ENCODE measurements around the gene TUBG2.
A peak's percentile ranks its signal among the peaks of the same experiment; 100 is the strongest.
"Not testable (repeated sequence)": the region's sequence is repeated elsewhere in the genome, so short reads cannot be mapped to it uniquely, and the experiment has no call there.

Gene TUBG2

DNA sequence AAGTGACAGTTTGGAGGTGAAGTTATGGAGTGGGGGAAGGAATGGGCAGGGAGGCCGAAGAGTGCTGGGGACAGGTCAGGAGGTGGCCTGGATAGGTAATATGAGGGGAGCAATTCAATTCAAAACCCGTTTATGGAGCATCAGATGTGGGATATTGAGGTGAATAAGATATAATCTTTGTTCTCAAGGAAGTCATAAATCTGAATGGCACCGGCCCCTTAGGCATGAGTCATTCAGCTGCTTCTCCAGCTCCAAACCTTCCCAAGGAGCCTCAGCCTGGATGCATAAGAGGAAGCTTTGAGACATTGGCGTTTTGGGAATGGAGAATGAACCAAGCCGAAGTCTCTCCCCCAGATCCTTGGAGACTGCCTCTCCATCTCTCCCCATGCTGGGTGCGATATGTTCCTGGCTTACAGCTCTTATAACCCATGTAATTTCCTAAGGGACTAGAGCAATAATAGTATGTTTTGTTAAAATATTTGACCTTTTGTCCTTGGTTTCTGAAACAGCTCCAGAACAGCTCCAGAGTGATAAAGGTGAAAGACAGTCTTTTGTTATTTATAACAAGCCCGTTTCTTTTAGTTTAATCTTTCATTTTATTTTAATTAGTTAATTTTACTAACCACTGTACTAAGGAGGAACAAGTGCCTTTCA, 1.7 kb downstream of the TUBG2 start:
- H3K9me3 ChIP-seq (ENCODE audit: low read length): no peaks in the 10 kb centered on the region
- no peak overlapping the region for H3K4me3 ChIP-seq (ENCODE audit: low read depth in 1 of 2, low read length in 2 of 2)
- no peak overlapping the region for H3K27ac ChIP-seq (ENCODE audit: low read depth, low read length)
- peaks cover 7% of the 10 kb centered on the region for H3K4me1 ChIP-seq (ENCODE audit: insufficient read depth, low read length)
- no peaks in the 10 kb centered on the region for H3K27me3 ChIP-seq (ENCODE audit: control insufficient read depth in 1 of 2, insufficient read depth in 2 of 2, low read length in 2 of 2)
- peaks cover 16% of the 10 kb centered on the region for H3K36me3 ChIP-seq (ENCODE audit: insufficient read depth, low read length)
- no peak overlapping the region for H3K9ac ChIP-seq (ENCODE audit: low read length)

DNA sequence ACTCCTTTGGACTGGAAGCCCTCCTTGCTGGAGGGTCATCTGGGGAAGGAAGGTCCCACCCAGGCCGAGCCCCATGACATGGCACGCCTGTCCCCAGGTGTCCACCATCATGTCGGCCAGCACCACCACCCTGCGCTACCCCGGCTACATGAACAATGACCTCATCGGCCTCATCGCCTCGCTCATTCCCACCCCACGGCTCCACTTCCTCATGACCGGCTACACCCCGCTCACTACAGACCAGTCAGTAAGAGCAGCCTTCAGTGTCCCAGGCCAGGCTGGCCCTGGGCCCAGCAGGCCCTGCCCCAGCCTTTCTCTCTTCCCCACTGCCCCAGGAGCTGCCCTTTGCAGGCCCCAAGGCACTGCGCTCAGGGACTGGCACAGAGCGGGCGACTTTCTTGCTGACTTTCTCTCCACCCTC, 6.5 kb downstream of the TUBG2 start:
- Histone ChIP-seq H3K9ac (ENCODE audit: low read length) (no peak overlapping the region), H3K9me3 (ENCODE audit: low read length) (no peaks in the 10 kb centered on the region), H3K36me3 (ENCODE audit: insufficient read depth, low read length) (peaks cover 45% of the 10 kb centered on the region), H3K4me1 (ENCODE audit: insufficient read depth, low read length) (peaks cover 29% of the 10 kb centered on the region), H3K4me3 (ENCODE audit: low read depth in 1 of 2, low read length in 2 of 2) (no peak overlapping the region), H3K27ac (ENCODE audit: low read depth, low read length) (no peak overlapping the region), H3K27me3 (ENCODE audit: control insufficient read depth in 1 of 2, insufficient read depth in 2 of 2, low read length in 2 of 2) (no peaks in the 10 kb centered on the region)

DNA sequence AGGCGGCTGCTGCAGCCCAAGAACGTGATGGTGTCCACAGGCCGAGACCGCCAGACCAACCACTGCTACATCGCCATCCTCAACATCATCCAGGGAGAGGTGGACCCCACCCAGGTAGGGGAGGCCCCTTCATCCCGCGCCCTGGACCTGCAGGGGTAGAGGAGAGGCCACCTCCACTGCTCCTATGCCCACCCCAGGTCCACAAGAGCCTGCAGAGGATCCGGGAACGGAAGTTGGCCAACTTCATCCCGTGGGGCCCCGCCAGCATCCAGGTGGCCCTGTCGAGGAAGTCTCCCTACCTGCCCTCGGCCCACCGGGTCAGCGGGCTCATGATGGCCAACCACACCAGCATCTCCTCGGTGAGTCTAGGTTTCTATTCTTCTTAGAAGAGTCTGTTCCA, 7.0 kb downstream of the TUBG2 start:
- not testable (repeated sequence) for H3K4me3 ChIP-seq (ENCODE audit: low read depth in 1 of 2, low read length in 2 of 2); H3K9me3 ChIP-seq (ENCODE audit: low read length); H3K27ac ChIP-seq (ENCODE audit: low read depth, low read length); H3K9ac ChIP-seq (ENCODE audit: low read length); H3K27me3 ChIP-seq (ENCODE audit: control insufficient read depth in 1 of 2, insufficient read depth in 2 of 2, low read length in 2 of 2)
- Histone ChIP-seq H3K4me1 (ENCODE audit: insufficient read depth, low read length) (peaks cover 28% of the 10 kb centered on the region), H3K36me3 (ENCODE audit: insufficient read depth, low read length) (peaks cover 50% of the 10 kb centered on the region)

DNA sequence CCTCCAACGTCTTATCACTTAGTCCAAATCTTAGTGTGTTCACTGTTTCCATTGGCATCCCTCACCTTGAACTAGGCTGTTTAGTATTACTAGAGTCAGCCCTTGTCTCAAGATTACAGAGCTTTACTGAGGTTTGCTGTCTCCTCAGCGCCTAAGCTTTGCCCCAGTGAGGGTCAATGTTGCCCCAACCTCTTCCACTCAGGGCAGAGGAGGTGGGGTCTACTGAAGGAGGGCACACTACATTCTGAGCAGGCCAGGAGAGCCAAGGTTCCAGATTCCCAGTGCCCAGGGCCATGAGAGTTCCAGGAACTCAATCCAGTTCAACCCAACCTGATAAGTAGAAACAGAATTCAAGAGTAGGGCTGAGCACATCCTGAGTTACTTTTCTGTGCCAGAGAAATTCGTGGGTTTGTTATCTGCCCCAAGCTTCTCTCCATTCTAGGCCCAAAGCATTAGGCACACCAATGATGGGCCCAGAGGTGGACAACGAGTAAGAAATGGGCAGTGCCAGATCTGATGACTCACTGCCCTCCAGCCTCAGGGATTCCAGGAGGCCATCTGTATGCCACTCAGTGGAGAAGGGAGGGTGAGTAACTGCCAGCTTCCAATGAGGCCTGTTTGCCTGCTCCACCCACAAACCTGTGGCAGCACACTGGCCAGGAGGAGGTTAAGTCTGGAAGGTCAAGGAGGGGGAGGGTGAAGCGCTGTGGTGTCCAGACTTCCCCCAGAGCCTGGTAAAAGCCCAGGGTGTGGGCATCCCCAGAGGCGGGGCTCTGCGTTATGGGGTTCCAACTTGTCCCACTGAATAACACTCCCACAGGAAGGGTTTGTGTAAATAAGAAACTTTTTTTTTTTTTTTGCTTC, 8.2 kb downstream of the TUBG2 start:
- H3K4me1 ChIP-seq (ENCODE audit: insufficient read depth, low read length): peaks cover 28% of the 10 kb centered on the region
- H3K9ac ChIP-seq (ENCODE audit: low read length): no peak overlapping the region
- H3K27me3 ChIP-seq (ENCODE audit: control insufficient read depth in 1 of 2, insufficient read depth in 2 of 2, low read length in 2 of 2): no peaks in the 10 kb centered on the region
- H3K9me3 ChIP-seq (ENCODE audit: low read length): no peaks in the 10 kb centered on the region
- H3K27ac ChIP-seq (ENCODE audit: low read depth, low read length): peak overlapping the region; percentile 45
- no peak overlapping the region for H3K4me3 ChIP-seq (ENCODE audit: low read depth in 1 of 2, low read length in 2 of 2)
- peaks cover 54% of the 10 kb centered on the region for H3K36me3 ChIP-seq (ENCODE audit: insufficient read depth, low read length)

DNA sequence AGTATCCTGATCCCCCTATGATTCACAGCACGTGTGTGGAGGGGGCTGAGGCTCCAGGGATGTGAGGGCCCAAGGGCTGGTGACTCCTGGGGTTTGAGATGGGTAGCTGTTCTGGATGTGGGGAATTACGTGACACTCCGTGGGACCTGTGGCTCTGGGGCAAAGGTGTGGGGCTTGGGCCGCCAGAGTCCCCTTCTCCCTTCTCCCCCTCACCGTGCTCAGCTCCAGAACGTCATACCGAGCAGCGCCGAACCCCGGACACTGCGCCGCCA, 10.6 kb downstream of the TUBG2 start:
- H3K27me3 ChIP-seq (ENCODE audit: control insufficient read depth in 1 of 2, insufficient read depth in 2 of 2, low read length in 2 of 2): no peaks in the 10 kb centered on the region
- H3K36me3 ChIP-seq (ENCODE audit: insufficient read depth, low read length): peaks cover 58% of the 10 kb centered on the region
- H3K27ac ChIP-seq (ENCODE audit: low read depth, low read length): no peak overlapping the region
- H3K9me3 ChIP-seq (ENCODE audit: low read length): no peaks in the 10 kb centered on the region
- H3K4me1 ChIP-seq (ENCODE audit: insufficient read depth, low read length): peaks cover 47% of the 10 kb centered on the region
- no peak overlapping the region for H3K9ac ChIP-seq (ENCODE audit: low read length)
- no peak overlapping the region for H3K4me3 ChIP-seq (ENCODE audit: low read depth in 1 of 2, low read length in 2 of 2)

DNA sequence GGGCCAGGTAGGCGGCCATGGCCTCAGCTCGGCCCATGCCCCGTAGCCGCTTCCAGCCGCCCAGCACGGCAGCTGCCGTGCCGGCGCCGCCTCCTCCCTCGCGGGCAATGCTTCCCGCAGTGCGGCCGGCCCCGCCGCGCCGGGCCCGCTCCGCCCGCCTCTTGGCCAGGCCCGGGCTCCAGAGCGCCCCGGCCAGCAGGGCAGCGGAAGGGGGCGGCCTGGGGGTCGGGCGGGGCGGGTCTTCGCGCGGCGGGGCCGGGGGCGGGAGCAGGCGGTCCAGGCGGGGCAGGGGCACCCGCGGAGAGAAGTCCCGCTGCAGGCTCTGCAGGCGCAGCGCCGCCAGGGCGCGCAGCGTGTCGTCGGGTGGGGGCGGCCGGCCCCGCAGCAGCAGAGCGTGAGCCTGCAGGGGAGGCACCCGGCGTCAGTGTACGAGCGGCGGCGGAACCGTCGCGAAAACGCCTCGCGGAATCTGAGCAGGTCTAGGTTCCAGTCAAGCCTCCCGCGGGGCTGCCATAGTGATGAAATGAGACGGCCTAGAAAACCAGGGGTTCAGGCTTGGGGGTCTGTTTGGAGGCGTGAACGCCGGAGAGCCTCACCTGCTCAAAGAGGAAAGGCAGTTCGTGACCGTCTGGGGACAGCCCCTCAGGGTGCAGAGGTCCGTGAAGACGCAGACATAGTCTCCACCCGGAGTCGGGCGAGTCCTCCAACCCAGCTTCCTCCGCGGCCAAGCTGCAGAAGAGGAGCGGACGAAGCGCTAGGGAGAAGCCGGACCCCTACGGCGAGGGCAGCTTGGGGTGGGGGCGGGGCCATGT, 11.1 kb downstream of the TUBG2 start:
- Histone ChIP-seq H3K9me3 (ENCODE audit: low read length) (no peaks in the 10 kb centered on the region), H3K27me3 (ENCODE audit: control insufficient read depth in 1 of 2, insufficient read depth in 2 of 2, low read length in 2 of 2) (no peaks in the 10 kb centered on the region), H3K36me3 (ENCODE audit: insufficient read depth, low read length) (peaks cover 58% of the 10 kb centered on the region), H3K27ac (ENCODE audit: low read depth, low read length) (no peak overlapping the region), H3K4me1 (ENCODE audit: insufficient read depth, low read length) (peaks cover 52% of the 10 kb centered on the region), H3K9ac (ENCODE audit: low read length) (no peak overlapping the region), H3K4me3 (ENCODE audit: low read depth in 1 of 2, low read length in 2 of 2) (no peak overlapping the region)

DNA sequence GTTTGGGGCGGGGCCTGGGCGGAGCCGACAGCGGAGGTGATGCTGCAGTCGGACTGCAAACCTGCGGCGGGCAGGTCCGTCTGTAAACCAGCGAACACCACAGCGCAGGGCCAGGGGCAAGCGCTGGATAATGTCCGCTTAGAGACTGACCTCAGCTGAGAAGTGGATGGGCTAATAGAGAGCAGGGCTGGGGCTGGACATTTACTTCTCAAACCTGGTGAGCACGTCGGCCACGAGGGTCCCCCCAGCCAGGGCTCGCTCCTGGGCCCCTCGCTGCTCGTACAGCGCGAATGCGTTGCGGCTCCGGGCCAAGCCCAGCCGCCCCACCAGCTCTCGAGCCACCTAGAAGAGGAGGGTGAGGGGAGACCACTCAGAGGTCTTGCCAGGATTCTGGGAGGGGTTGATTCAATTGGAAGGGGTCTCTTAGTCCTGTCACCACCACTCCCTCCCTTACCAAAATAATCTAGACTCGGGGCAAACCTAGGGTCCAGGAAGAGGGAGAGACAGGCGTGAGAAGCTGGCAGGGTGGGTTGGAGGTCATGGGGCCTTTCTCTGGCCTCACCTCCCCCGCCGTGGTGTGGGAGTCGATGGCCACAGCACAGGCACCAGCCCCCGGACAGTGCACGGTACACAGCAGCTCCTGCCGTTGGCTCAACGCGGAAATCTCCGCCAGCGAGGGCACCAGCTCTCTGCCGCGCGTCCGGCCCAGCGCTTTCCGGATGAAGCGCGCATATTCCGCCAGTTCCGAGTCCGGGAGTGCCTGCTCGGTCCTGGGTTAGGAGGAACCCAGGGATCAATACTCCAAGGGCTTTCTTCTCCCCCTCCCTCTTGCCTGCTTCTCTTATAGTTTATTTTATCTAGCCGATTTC, 11.9 kb downstream of the TUBG2 start:
- no peaks in the 10 kb centered on the region for H3K9me3 ChIP-seq (ENCODE audit: low read length)
- H3K9ac ChIP-seq (ENCODE audit: low read length): no peak overlapping the region
- no peak overlapping the region for H3K27ac ChIP-seq (ENCODE audit: low read depth, low read length)
- H3K4me3 ChIP-seq (ENCODE audit: low read depth in 1 of 2, low read length in 2 of 2): no peak overlapping the region
- no peaks in the 10 kb centered on the region for H3K27me3 ChIP-seq (ENCODE audit: control insufficient read depth in 1 of 2, insufficient read depth in 2 of 2, low read length in 2 of 2)
- peaks cover 56% of the 10 kb centered on the region for H3K36me3 ChIP-seq (ENCODE audit: insufficient read depth, low read length)
- H3K4me1 ChIP-seq (ENCODE audit: insufficient read depth, low read length): peaks cover 53% of the 10 kb centered on the region

DNA sequence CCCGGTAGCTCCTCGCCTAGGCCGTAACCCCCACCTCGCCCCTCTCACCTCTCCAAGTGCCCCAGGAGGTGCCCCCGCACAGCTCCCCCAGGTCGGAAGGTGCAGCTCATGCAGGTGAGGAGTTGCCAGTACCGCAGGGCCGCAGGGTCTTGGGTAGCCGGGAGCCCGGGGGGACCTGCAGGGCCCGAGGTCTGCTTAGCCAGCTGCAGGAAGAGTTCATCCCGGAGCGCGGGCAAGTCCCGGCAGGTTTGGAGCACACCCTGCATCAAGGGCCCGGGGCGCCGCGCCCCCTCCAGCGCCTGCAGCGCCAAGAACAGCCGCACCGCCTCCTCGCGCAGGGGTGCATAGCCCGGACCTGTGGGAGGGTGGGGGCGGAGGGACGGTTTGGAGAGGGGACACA, 13.0 kb downstream of the TUBG2 start:
- Histone ChIP-seq H3K4me1 (ENCODE audit: insufficient read depth, low read length) (peaks cover 49% of the 10 kb centered on the region), H3K4me3 (ENCODE audit: low read depth in 1 of 2, low read length in 2 of 2) (no peak overlapping the region), H3K27me3 (ENCODE audit: control insufficient read depth in 1 of 2, insufficient read depth in 2 of 2, low read length in 2 of 2) (no peaks in the 10 kb centered on the region), H3K9me3 (ENCODE audit: low read length) (no peaks in the 10 kb centered on the region), H3K9ac (ENCODE audit: low read length) (no peak overlapping the region), H3K36me3 (ENCODE audit: insufficient read depth, low read length) (peaks cover 46% of the 10 kb centered on the region), H3K27ac (ENCODE audit: low read depth, low read length) (peak overlapping the region; percentile 14)

DNA sequence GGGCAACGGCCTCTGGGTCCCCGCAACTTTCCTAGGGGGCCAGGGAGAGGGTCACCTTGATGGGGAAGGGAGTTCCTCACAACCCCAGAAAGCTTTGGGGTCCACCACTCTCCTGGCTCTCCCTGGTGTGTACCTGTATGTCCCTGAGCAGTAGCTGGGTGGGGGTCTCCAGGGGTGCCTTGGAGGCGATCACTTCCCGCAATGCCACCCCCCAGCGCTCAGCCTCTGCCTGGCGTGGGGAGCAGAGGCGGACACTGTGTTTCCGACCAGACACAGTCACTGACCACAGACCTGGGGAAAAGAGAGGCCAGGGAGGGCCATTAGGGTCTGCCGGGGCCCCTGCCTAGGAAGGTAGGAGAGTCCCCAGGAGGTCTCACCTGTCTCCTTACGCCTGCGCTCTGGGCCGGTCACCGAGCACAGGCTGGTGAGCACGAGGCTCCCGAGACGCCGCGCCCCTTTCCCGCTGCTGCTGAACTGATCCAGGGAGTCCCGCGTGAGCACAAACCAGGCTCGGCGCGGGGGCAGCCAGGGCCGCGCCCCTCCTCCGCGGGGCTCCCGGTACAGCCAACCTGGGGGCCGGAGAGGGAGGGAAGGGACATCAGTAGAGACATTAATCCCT, 14.3 kb downstream of the TUBG2 start:
- Histone ChIP-seq H3K9me3 (ENCODE audit: low read length) (no peaks in the 10 kb centered on the region), H3K9ac (ENCODE audit: low read length) (no peak overlapping the region), H3K27ac (ENCODE audit: low read depth, low read length) (peak overlapping the region; percentile 61), H3K36me3 (ENCODE audit: insufficient read depth, low read length) (peaks cover 43% of the 10 kb centered on the region), H3K4me1 (ENCODE audit: insufficient read depth, low read length) (peaks cover 37% of the 10 kb centered on the region), H3K27me3 (ENCODE audit: control insufficient read depth in 1 of 2, insufficient read depth in 2 of 2, low read length in 2 of 2) (no peaks in the 10 kb centered on the region), H3K4me3 (ENCODE audit: low read depth in 1 of 2, low read length in 2 of 2) (no peak overlapping the region)

DNA sequence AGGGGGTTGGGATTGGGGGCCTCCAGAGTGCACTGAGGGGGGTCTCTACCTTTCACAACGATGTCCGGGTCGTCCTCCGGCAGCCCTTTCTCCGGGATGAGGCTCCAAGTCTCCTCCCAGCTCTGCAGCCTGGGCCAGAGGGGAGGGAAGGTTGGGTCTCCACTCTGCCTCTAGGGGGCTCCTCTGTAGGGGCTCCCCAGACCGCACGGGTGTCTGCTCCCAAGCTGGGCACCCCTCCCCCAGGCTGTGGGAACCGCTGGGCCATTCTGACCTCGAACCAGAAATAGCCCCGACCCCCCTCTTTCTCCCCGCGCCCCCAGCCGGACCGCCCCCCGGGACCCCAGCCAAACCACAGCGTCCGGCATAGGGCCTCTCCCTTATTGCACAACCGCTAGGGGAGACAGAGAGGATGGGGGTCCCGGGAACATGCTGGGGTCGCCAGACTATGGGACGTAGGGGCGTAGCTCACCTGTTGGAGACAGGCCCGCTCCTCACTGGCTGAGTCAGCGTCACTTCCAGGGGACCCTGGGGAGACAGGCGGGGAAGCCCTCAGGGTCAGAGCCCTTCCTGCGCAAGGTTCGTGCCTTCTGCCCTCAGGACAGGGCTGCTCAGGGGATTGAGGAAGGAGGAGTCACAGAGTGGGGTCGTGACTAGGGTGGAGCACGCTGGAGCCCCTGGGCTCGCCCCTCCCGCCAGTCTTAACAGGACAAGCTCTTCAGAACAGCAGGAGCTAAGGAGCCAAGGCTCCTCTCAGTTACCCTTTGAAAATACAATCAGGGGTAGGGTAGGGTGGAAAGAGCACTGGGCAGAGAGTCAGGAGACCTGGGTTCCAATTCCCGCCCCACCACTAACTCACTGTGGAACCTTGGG, 15.0 kb downstream of the TUBG2 start:
- peak overlapping the region; percentile 96 to 97 for H3K4me3 ChIP-seq (ENCODE audit: low read depth in 1 of 2, low read length in 2 of 2)
- H3K4me1 ChIP-seq (ENCODE audit: insufficient read depth, low read length): peaks cover 36% of the 10 kb centered on the region
- peak overlapping the region; percentile 29 for H3K9ac ChIP-seq (ENCODE audit: low read length)
- H3K27me3 ChIP-seq (ENCODE audit: control insufficient read depth in 1 of 2, insufficient read depth in 2 of 2, low read length in 2 of 2): no peaks in the 10 kb centered on the region
- H3K27ac ChIP-seq (ENCODE audit: low read depth, low read length): peak overlapping the region; percentile 61
- H3K36me3 ChIP-seq (ENCODE audit: insufficient read depth, low read length): peaks cover 39% of the 10 kb centered on the region
- H3K9me3 ChIP-seq (ENCODE audit: low read length): no peaks in the 10 kb centered on the region
